ENCODE results near the gene WDR90. TPM values are rescaled to one million over a fixed set of nuclear protein-coding genes. Genes with fewer than 3 reads are reported as not detected.

Gene WDR90
- total RNA-seq, 1 donor from 2014 or later, result 21.2 TPM

GRCh38 chr16:633336-634050 is 15.7 kb upstream of the WDR90 start:
- Histone ChIP-seq H3K79me2 (ENCODE audit: insufficient read depth, low read length) (peaks cover 15% of the 10 kb centered on the region), H3K9me3 (ENCODE audit: insufficient read depth, low read depth, low read length) (no peaks in the 10 kb centered on the region), H3K4me2 (ENCODE audit: low read length) (no peak overlapping the region), H3K27me3 (ENCODE audit: insufficient read depth, low read length) (no peaks in the 10 kb centered on the region), H4K20me1 (ENCODE audit: insufficient read depth, low read length) (peaks cover 14% of the 10 kb centered on the region), H3K27ac (ENCODE audit: low read depth, low read length) (no peak overlapping the region), H3K4me1 (ENCODE audit: insufficient read depth, low read length) (peaks cover 11% of the 10 kb centered on the region), H3K4me3 (ENCODE audit: insufficient read depth, low read depth, low read length) (no peak overlapping the region), H3K36me3 (ENCODE audit: insufficient read depth, low read length) (no peaks in the 10 kb centered on the region), H2AFZ (ENCODE audit: low read depth, low read length) (no peak overlapping the region), H3K9ac (ENCODE audit: low read length) (no peak overlapping the region)
- no peak for FAIRE-seq
- no peak for TF ChIP-seq EZH2 (IDR thresholded peaks at IDR 0.05; ENCODE audit: insufficient read depth, low read length)
- no peak for TF ChIP-seq CTCF (IDR thresholded peaks at IDR 0.05; ENCODE audit: insufficient read depth, low read depth, low read length)
- Mint-ChIP-seq H3K27me3 (ENCODE audit: low read depth, unreplicated experiment) (no peaks in the 10 kb centered on the region), H3K4me3 (ENCODE audit: unreplicated experiment) (no peak overlapping the region), H3K27ac (ENCODE audit: unreplicated experiment) (no peak overlapping the region), H3K36me3 (ENCODE audit: low read depth, unreplicated experiment) (no peaks in the 10 kb centered on the region), H3K9me3 (ENCODE audit: unreplicated experiment) (no peaks in the 10 kb centered on the region), H3K4me1 (ENCODE audit: low read depth, unreplicated experiment) (no peaks in the 10 kb centered on the region)
- DNase-seq (ENCODE audit: low read depth), result no peak

- Mint-ChIP-seq H3K27ac (ENCODE audit: unreplicated experiment) (no peak overlapping the region), H3K27me3 (ENCODE audit: low read depth, unreplicated experiment) (no peaks in the 10 kb centered on the region), H3K4me3 (ENCODE audit: unreplicated experiment) (peak overlapping the region; percentile 57), H3K9me3 (ENCODE audit: unreplicated experiment) (no peaks in the 10 kb centered on the region), H3K36me3 (ENCODE audit: low read depth, unreplicated experiment) (no peaks in the 10 kb centered on the region), H3K4me1 (ENCODE audit: low read depth, unreplicated experiment) (no peaks in the 10 kb centered on the region)
- Histone ChIP-seq H3K4me1 (ENCODE audit: insufficient read depth, low read length) (peaks cover 11% of the 10 kb centered on the region), H3K36me3 (ENCODE audit: insufficient read depth, low read length) (no peaks in the 10 kb centered on the region), H3K79me2 (ENCODE audit: insufficient read depth, low read length) (peaks cover 15% of the 10 kb centered on the region), H3K27ac (ENCODE audit: low read depth, low read length) (no peak overlapping the region), H3K4me2 (ENCODE audit: low read length) (no peak overlapping the region), H3K9ac (ENCODE audit: low read length) (no peak overlapping the region), H3K9me3 (ENCODE audit: insufficient read depth, low read depth, low read length) (no peaks in the 10 kb centered on the region), H3K4me3 (ENCODE audit: insufficient read depth, low read depth, low read length) (no peak overlapping the region), H3K27me3 (ENCODE audit: insufficient read depth, low read length) (no peaks in the 10 kb centered on the region), H4K20me1 (ENCODE audit: insufficient read depth, low read length) (peaks cover 14% of the 10 kb centered on the region), H2AFZ (ENCODE audit: low read depth, low read length) (no peak overlapping the region)
- TF ChIP-seq EZH2 (IDR thresholded peaks at IDR 0.05; ENCODE audit: insufficient read depth, low read length) (no peak), CTCF (IDR thresholded peaks at IDR 0.05; ENCODE audit: insufficient read depth, low read depth, low read length) (no peak)
- FAIRE-seq (no peak), DNase-seq (ENCODE audit: low read depth) (no peak)
These were observed 15.0 kb upstream of the WDR90 start for GRCh38 chr16:634051-634670.

GRCh38 chr16:634996-635395 is 14.2 kb upstream of the WDR90 start:
- Histone ChIP-seq H3K4me1 (ENCODE audit: insufficient read depth, low read length) (peaks cover 11% of the 10 kb centered on the region), H3K36me3 (ENCODE audit: insufficient read depth, low read length) (no peaks in the 10 kb centered on the region), H3K9ac (ENCODE audit: low read length) (peak overlapping the region; percentile 81), H3K4me3 (ENCODE audit: insufficient read depth, low read depth, low read length) (peak overlapping the region; percentile 80), H3K27ac (ENCODE audit: low read depth, low read length) (no peak overlapping the region), H3K27me3 (ENCODE audit: insufficient read depth, low read length) (no peaks in the 10 kb centered on the region), H3K9me3 (ENCODE audit: insufficient read depth, low read depth, low read length) (no peaks in the 10 kb centered on the region), H2AFZ (ENCODE audit: low read depth, low read length) (no peak overlapping the region), H4K20me1 (ENCODE audit: insufficient read depth, low read length) (peaks cover 14% of the 10 kb centered on the region), H3K4me2 (ENCODE audit: low read length) (peak overlapping the region; percentile 90), H3K79me2 (ENCODE audit: insufficient read depth, low read length) (peaks cover 15% of the 10 kb centered on the region)
- Mint-ChIP-seq H3K27ac (ENCODE audit: unreplicated experiment) (no peak overlapping the region), H3K9me3 (ENCODE audit: unreplicated experiment) (no peaks in the 10 kb centered on the region), H3K4me1 (ENCODE audit: low read depth, unreplicated experiment) (no peaks in the 10 kb centered on the region), H3K27me3 (ENCODE audit: low read depth, unreplicated experiment) (no peaks in the 10 kb centered on the region), H3K4me3 (ENCODE audit: unreplicated experiment) (peak overlapping the region; percentile 57), H3K36me3 (ENCODE audit: low read depth, unreplicated experiment) (no peaks in the 10 kb centered on the region)
- DNase-seq (ENCODE audit: low read depth) (no peak), FAIRE-seq (no peak)
- TF ChIP-seq EZH2 (IDR thresholded peaks at IDR 0.05; ENCODE audit: insufficient read depth, low read length), result no peak
- TF ChIP-seq CTCF (IDR thresholded peaks at IDR 0.05; ENCODE audit: insufficient read depth, low read depth, low read length), result no peak
